Fibroblast of skin of scalp (primary cell): ENCODE data around the gene PDE11A.
A peak's percentile ranks its signal among the peaks of the same experiment; 100 is the strongest.
"Not testable (repeated sequence)": the region's sequence is repeated elsewhere in the genome, so short reads cannot be mapped to it uniquely, and the experiment has no call there.

Source experiments
- DNase-seq: peaks from one replicate; pipeline ENCODE4 v3.0.0-alpha.2; 2013

PDE11A gene

DNA sequence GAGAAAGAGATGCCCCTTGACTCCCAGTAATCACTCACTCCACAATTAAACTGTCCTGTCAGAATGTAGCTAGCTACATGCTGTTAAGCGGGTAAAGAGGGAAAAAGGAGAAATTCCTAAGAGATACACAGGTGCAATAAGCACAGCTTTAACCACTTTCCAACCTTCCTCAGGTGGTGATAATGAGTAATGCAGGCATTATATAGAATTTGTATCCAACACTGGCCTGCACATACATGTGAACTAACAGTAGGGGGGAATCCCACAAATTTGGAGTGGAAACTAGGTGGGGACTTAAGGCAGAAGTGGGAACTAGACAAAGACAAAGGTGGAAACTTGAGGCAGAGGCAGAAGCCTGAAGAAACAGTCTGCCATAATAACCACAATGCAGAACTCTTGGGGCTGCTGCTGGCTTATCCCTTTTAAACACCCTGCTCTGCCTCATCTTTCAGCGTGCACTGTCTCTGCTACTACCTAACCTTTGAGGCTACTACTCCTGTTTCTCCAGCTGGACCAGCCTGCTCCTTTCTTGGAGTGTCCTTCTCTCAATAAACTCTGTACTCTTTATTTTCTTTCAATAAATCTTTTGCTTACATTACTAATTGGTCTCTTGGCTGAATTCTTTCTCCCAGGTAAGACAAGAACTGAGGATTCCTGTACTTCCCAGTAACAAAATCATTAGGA, 259.7 kb downstream of the PDE11A start:
- DNase-seq, result no peak

DNA sequence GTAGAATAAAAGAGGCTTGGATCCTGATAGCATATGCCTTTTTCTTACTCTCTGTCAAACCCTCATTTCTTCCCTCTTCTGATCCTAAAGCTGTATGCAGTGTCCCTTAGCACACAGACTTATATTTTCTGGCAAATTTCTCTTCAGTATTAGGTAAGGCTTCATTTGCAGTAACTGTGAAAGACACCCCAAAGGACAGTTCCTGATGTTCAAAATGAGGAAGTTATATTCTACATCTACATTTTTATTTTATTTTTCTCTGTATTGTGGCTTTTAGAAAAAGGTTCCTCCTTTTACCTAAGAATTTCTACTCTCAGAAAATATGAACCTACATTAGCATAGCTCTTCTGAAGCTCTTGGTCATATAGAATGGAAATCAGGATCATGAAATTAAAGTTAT, 261.7 kb downstream of the PDE11A start:
- no peak for DNase-seq

DNA sequence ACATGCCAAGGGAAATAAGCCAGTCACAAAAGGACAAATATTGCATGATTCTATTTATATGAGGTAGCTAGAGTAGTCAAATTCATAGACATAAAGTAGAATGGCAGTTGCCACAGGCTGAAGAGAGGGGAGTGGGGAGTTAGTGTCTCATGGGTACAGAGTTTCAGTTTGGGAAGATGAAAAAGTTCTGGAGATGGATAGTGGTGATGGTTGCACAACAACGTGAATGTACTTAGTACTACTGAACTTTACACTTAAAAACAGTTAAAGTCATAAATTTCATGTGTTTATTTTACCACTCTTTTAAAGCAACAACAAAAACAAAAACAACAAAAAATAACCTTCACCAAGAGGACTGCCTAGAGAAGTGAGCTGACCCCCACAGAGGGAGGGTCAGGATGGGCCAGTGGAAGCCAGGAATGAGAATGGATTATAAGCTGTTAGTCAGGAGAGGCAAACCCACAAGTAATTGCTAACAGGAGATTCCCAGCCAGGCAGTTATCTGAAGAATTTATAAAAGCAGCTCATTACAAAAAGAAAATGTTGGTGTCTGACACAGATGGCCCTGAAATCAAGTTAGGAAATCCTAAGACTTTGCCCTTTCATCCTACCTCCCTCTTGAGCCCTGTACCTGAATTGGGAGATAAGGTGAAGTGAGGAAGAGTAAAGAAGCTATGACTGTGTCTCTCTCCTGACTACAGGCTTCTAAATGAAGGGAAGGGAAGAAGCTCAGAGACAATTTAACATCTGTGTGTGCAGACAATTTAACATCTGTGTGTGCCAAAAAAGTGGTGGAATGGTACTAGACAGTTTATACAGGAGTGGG, 263.4 kb downstream of the PDE11A start:
- DNase-seq, result no peak

DNA sequence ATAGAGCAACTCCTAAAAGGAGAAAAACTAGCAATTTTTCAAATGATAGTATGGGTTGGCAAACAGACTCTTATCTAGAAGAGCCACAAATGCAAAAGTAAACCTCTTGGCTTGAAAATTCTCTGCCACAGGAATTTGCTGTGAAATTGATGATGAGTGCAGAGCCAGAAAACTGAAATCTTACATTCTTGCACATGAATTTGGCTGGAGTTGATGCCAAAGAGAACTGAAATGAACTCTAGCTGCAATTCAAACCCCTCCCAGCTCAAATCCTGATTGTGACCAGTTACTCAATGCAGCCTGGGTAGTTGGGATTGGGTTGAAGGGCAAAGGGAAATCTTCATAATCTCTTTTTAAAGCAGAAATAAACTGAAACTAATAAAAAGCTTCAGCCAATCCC, 266.6 kb downstream of the PDE11A start:
- DNase-seq, result peak; percentile 2

DNA sequence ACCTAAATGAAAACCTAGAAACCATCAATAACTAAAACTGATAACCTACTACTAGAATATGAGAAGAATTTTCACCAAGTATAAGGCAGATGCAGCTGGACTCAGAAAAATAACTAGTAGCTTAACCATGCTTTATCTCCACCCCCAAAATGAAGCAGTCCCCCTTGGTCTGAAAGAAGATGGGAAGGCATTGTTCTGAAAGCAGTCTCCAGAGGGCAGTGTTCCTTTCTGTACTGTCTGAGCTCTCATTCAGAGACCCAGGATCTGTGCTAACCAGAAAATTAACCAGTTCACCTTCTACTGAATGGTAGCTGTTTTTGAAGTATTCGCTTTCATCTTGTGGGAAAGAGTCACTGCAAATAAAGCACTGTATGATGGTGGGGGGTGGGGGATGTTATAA, 273.0 kb downstream of the PDE11A start:
- DNase-seq, result no peak

DNA sequence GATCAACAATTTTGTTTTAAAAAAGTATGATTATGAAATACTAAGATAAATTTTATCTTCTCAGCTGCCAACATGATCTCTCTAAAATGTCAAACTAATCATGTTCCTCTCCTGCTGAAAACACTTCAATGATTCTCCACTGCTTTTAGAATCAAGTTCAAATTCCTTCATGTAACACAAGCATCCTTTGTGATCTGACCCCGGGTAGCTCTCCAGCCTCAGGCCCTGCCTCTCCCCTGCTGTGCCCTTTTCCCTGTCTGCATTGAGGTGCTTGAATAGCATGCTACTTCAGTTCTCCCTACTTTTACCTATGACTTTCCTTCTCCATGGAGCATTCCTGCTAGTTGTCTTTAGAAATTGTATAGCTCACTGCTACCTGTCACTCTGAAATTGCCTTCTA, 274.8 kb downstream of the PDE11A start:
- DNase-seq, result no peak

DNA sequence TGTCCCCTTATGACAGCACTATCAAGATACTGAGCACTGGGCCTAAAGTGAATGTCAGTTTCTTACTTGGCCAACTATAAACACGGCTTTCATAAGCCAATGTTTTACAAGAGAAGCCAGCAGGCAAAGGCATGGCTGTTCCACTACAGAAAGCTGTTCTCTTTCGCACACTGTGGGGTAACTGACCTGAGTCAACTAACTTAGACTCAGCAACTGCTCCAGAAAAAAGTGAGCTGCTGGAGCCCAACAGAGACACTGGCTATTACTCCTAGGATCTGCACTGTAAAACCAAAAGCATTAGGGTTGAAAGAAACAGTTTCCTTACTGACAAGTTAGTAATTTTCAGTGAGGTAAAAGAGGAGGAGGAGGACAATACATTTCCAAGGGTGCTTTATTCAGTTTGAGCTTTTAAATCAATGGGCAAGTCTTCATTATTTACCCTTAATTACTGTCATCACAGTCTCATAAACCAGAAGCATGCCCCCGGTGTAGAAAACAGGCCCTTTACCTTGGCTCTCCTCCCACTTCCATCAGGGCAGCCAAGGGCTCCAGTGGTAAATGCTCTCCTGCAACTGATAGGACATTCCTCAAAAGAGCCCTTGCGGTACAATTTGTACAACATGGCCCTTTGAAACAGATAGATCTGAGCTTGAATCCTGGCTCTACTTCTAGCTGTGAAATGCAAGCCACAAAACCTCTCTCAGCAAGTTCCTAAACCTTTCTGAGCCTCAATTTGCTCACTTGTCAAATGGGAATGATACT, 275.7 kb downstream of the PDE11A start:
- no peak for DNase-seq

DNA sequence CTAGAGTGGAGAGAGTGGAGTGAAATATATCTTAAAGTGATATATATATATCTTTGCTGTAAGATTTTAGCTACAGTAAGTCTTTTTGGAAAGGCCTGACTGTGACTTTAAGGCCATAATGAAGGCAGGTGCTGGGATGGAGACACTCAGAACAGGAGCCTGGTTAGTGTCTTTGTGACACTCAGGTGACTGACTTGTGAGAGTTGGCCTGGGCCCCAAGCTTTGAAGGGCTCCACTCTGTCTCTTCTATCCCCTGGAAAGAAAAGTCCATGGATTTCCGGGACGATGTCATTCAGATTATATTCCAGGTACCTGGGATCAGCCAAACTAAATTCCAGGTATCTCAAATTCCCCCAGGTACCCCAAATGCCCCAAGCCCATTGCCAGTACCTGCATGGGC, 276.6 kb downstream of the PDE11A start:
- DNase-seq, result no peak

DNA sequence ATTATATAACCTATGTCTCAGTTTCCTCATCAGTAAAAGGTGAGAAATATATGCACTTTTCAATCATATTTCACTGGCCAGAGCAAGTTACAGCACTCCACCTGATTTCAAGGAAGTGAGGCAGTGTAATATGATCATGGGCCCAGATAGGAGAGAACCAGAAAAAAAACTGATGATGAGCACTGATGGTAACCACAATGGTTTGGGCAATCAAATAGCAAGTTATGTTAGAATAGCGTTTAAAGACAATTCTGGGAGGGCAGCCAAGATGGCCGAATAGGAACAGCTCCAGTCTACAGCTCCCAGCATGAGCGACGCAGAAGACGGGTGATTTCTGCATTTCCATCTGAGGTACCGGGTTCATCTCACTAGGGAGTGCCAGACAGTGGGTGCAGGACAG, 287.4 kb downstream of the PDE11A start:
- not testable (repeated sequence) for DNase-seq

DNA sequence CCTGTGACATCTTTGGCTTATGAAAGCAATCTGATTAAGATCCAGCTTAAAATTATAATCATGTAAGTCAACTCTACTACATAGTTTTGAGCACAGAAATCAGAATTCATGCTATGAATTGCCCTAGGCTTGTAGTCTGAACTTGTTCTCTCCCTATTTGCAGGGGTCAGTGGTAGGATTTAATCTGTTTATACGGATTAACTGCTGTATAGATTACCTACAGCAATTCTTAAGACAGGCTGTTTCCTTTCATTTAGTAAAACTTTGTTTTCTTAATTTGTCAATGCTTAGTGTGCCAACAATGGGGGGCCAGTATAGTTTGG, 287.9 kb downstream of the PDE11A start:
- no peak for DNase-seq

DNA sequence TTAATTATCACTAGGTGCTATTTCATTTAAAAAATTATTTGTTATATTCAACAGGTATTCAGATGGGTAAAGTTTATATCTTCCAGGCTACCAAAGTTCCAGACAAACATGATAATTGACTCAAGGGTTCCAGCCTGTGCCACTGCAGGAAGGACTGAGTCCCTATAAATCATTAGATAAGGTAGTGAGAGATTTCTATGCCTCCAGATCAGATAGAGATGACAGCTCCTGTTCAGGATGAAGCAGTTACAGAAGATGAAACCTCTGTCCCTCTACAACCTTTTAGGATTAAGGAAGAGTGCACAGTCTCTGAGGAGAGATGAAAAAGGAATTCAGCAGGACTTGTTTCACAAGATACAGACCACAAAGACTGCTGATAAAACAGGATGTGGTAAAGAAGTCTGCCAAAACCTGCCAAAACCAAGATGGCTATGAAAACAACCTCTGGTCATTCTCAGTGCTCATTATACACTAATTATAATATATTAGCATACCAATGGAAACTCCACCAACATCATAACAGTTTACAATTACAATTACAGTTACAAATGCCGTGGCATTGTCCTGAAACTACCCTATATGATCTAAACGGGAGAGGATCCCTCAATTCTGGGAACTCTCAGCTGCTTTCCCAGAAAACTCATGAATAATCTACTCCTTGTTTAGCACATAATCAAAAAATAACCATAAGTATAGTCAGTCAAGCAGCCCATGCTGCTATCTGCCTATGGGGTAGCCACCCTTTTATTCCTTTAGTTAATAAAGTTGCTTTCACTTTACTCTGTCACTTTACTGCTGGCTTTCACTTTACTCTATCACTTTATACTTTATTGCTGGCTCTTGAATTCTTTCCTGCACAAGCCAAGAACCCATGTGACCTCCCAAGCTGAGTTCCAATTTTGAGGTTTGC, 288.5 kb downstream of the PDE11A start:
- DNase-seq, result no peak

DNA sequence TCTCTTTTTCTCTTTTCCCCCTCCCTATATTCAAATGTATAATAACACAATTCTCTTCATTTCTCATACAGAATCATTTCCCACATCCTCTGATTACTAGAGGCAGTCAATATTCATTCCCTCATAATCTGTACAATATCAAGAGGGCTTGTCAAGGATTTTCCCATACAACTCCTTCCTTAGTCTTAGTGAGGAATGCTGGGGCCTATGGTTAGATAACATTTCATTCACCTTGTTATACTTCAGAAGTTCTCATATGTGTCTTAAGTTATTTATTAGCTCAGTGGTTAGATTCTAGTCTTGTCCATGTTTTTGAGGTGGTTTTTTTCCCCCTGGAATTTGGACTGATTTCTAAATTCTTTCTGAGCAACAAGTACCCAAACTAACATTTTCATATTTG, 289.5 kb downstream of the PDE11A start:
- DNase-seq, result no peak

DNA sequence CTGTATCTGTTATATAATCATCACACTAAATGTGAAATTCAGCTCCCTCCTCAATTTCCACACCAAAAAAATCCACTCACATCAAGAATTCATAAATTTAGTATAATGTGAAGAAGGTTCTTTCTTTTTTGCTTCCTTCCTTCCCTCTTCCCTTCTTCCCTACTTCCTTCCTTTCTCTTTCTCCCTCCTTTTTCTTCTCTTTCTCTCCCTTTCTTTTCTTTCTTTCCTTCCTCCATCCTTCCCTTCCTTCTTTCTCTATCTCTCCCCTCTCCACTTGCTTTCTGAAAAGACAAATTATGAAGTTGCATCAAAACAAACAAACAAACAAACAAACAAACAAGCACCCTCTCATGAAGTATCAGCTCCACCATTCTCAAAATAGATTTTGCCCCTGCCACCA, 290.0 kb downstream of the PDE11A start:
- no peak for DNase-seq

DNA sequence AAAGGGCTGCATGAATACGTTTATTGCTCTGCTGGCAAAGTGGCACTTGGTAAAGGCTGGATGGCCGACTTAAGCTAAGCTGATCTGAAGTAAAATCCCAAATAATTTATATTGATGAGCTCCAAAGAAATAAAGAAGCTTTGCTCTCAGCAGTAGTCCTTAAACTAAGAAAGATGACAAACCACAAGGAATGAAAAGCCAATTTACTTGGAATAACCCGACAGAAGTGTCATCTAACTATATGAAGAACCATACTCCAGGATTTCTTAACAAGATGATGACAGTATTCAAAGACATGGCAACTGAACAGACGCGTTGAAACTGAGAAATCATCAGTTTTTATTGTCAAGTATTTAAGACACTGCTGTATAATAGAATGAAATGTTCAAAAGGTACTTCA, 294.1 kb downstream of the PDE11A start:
- DNase-seq, result no peak

DNA sequence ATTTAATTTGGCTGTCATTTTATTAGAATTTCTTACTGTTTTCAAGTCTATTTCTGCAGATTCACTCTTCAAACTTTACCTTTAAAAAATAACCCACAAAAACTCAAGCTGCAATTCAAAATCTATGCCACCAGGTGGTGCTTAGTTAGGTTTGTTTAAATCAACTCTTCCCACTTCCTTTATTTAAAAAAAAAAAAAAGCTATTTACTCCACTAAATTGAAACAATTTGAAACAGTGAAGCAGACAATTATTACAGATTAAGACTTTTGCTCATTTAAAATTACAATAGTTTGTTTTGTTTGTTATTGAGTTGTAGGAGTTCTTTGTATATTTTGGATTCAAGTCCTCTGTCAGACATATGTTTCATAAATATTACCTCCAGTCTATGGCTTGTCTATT, 300.0 kb downstream of the PDE11A start:
- peak; percentile 24 for DNase-seq

DNA sequence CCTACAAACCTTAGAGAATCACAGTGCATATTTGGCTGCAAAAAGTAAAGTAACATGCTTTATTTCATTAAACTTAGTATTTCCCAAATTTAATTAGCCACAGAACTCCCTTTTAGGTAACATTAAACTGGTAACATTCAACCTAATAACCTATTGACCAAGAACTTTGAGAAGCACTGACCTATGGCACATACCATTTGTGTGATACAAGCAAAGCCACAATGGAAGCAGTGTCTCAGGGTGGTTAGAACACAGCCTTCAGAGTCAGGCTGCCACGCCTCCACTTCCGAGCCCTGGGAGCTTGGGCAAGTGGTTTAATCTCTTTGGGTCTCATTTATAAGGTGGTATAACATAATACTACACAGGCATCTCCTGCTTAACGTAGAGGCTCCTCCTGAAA, 301.4 kb downstream of the PDE11A start:
- no peak for DNase-seq

DNA sequence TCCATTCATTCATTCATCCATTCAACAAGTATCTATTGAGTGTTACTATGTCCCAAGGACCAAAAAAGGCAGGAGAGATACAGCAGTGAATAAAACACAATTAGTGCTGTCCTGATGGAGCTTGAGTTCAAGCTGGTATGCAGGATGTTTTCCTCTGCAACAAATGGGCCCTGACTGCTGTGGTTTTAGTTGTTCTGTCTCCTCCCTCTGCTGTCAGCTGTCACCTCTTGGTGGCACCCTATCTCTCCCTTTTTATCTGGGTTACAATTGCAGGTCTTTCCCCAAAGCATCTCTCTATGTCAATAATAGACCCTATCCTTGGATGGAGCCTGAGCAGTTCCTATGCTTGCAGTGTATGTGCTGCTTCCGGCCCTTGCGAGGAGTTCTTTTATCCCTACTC, 304.8 kb downstream of the PDE11A start:
- no peak for DNase-seq

DNA sequence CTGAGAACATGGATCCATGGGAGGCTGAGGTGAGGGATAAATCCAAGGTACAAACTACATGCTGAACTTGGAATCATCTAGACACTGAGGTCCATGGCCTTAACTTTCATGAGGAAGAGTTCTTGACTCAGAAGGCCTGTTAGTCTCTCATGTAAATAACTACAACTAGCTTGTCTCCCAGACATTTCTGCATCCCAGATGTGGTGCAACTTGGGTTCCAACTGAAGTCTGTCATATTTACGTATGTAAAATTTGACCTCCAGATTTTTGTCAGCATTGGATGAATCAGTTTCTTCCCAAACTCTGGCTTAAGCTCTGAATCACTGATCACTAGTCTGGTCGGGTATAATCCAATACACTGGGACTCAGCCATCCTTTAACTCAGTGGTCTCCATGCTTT, 306.9 kb downstream of the PDE11A start:
- DNase-seq, result no peak

DNA sequence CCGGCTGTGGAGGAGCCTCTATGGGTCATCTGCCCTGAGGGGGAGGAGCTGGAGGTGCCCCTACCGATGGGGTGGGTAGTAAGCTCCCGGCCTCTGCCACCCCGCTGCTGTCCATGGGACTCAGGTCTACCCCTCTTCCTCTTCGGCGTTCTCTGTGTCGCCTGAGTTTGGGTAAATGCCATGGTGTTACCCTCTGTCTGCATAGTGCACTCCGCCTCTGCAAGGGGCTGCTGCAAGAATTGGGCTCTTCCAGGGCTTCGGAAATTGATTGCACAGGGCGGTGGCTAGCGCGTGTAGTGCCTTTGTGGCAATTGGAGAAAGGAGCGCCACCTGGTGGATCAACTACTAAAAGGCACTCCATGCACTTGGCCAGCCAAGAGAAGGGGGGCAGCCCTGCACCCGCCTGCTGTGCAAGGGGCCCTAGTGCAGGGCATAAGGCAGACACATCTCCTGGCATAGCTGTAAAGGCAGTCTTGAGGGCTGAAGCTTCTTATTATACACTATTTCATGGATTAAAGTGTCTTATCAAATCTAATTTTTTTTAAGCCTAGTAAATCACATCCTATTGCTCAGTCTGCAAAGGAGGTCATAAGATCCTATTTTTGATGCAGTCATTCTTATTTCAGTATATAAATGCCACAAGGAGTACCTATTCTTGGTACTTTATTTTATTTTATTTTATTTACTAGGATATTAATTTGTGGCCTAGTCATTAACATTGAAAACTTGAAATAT, 308.9 kb downstream of the PDE11A start:
- peak; percentile 76 for DNase-seq

DNA sequence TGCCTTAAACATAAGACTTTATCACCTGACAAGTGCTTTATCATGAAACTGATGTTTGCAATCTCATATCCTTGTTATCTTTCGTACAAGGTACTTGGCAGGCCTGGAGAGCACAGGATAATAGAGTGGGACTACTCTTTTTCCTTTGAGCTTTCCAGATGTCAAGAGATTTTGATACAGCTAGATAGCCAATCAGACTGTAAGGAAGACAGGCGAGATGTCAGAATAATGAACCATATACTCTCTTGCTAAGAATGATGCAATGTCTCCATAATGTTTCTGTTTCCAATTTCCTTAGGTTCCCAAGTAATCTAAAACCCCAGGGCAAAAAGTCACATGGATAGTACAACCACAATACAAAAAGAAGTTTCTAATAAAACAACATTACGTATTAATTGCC, 313.1 kb downstream of the PDE11A start:
- DNase-seq, result peak; percentile 53

DNA sequence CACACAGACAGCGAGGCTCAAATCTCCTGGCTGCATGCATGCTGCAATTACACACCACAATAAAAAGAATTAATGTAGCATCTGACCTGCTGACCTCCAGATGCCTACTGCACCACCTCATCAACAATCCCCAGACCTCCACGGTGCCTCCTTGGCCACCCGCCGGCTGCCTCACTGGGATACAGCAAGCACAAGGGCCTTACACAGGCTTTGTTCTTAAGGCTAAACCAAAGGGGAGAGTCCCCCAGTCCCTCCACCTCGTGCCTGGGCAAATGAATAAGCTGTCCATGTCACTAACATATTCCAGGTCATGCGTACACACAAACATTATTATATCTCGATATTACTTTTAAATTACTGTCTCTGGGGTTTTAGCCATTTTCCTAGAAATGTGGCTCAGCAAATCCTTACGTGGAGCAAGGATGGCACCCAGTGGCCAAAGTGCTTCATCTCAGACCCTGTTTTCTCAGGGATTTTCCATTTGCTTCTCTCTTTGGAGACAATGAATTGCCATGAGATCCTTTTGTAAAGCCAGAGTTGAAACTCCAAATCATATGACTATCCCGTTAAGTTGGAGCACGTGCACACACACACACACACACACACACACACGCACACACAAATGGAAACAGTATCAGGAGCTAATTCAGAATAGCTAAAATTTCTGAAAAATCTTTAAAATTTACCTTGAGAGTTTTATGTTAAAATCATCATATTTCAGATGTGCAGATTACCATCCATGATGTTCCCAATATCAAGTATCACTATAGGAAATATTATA, 313.8 kb downstream of the PDE11A start:
- DNase-seq, result peak; percentile 62
